Measurements from ENCODE around the gene MARCO. TPM values are rescaled to one million over a fixed set of nuclear protein-coding genes. Genes with fewer than 3 reads are reported as not detected.
"Not testable (repeated sequence)": the region's sequence is repeated elsewhere in the genome, so short reads cannot be mapped to it uniquely, and the experiment has no call there.

The MARCO gene
- total RNA-seq, 1 donor from 2014 or later, result not detected

DNA sequence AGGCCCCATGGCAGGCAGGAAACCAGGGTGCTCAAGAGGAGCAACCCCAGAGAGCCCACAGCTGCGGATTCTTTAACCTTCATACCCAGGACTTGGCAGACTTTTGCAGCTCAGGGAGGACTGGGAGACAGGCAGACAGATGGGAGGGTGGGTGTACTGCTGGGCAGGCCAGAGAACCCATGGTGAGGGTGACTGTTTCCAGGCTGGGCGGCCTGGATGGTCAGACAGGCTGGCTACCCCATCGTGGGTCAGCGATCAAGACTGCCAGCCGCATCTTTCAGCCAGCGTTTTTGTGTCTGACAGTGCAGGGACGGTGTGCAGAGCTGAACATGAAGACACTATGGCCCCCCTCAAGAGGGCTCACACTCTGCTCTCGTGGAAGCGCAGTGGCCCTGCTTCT is 82.2 kb downstream of the MARCO start:
- H3K4me1 Mint-ChIP-seq (ENCODE audit: low read depth), result no peaks in the 10 kb centered on the region
- H3K27me3 Mint-ChIP-seq (ENCODE audit: low read depth), result no peaks in the 10 kb centered on the region
- intact Hi-C loops (cut with micrococcal nuclease), result no loop called here
- H3K4me3 Mint-ChIP-seq (ENCODE audit: low read depth), result no peak overlapping the region
- no peaks in the 10 kb centered on the region for H3K9me3 Mint-ChIP-seq
- no peaks in the 10 kb centered on the region for H3K36me3 Mint-ChIP-seq (ENCODE audit: low read depth)
- DNase-seq (ENCODE audit: low spot score), result no peak
- H3K27ac Mint-ChIP-seq, result no peak overlapping the region

DNA sequence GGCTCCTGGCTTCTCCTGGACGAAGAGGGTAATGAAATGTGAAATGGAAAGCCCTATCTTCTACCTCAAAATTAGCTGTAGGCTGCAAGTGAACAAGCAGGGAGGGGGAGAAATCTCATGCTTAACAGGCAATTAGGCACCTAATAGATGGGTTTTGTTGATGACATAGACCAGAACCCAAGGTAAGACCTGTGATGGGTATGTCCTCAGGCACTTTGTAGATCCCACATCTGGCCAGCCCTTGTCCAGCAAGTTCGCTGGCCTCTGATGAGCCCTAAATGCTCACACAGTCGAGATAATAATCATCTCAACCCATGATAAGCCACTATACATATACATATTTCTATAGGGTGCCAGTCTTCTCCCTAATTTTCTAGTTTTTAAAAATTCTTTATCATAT is 82.6 kb downstream of the MARCO start:
- Mint-ChIP-seq H3K36me3 (ENCODE audit: low read depth) (no peaks in the 10 kb centered on the region), H3K9me3 (no peaks in the 10 kb centered on the region), H3K27me3 (ENCODE audit: low read depth) (no peaks in the 10 kb centered on the region), H3K4me1 (ENCODE audit: low read depth) (no peaks in the 10 kb centered on the region), H3K27ac (no peak overlapping the region), H3K4me3 (ENCODE audit: low read depth) (no peak overlapping the region)
- DNase-seq (ENCODE audit: low spot score), result no peak
- intact Hi-C loops (cut with micrococcal nuclease), result no loop called here

DNA sequence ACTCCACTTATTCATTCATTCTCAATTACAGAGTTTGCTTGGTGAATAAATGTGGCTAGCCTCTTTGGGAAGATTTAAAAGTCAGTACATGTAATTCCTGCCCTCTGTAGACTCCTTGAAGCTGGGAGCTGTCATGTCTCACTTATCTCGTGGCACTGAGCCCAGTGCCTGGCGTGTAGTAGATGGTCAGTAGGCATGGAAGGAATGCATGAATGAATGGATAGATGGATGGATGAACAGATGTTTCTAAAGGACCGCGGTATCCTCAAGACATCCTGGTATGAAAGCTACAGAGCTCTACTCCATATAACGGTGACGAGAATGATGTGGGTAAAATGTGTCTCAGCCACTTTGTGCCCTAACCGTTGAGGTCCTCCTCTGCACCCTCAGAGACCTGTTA is 83.0 kb downstream of the MARCO start:
- H3K9me3 Mint-ChIP-seq, result no peaks in the 10 kb centered on the region
- H3K27me3 Mint-ChIP-seq (ENCODE audit: low read depth), result no peaks in the 10 kb centered on the region
- H3K4me1 Mint-ChIP-seq (ENCODE audit: low read depth), result no peaks in the 10 kb centered on the region
- no peaks in the 10 kb centered on the region for H3K36me3 Mint-ChIP-seq (ENCODE audit: low read depth)
- intact Hi-C loops (cut with micrococcal nuclease), result no loop called here
- no peak for DNase-seq (ENCODE audit: low spot score)
- H3K4me3 Mint-ChIP-seq (ENCODE audit: low read depth), result no peak overlapping the region
- H3K27ac Mint-ChIP-seq, result no peak overlapping the region

DNA sequence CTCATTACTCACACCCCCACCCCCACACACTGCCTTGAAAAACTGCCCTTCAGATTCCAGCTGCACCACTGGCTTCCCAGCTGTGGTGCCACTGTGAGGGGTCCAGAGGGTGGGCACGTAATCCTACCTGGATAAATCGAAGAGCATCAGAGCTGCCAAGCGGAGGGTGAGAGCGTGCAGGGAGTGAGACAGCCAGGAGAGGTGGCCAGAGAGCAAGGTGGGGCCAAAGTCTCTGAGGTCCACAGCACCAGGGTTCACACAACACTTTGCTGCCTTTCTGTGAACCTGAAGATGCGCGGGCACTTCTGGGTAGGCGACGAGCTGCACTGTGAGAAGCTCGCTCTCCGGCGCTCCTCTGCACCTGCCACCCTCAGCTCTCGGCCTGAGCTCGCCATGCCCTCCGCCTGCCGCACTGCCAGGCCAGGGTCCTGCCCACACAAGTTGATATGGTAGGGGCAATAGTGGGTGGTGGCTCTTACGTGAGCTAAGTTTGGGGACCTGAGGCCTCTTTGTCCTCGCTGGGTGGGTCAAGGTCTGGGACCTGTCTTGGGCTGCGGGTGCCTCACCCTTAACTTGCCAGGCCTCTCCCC is 83.9 kb downstream of the MARCO start:
- Mint-ChIP-seq H3K36me3 (ENCODE audit: low read depth) (no peaks in the 10 kb centered on the region), H3K4me1 (ENCODE audit: low read depth) (no peaks in the 10 kb centered on the region), H3K9me3 (no peaks in the 10 kb centered on the region), H3K4me3 (ENCODE audit: low read depth) (no peak overlapping the region), H3K27ac (no peak overlapping the region), H3K27me3 (ENCODE audit: low read depth) (no peaks in the 10 kb centered on the region)
- intact Hi-C loops (cut with micrococcal nuclease), result no loop called here
- no peak for DNase-seq (ENCODE audit: low spot score)

DNA sequence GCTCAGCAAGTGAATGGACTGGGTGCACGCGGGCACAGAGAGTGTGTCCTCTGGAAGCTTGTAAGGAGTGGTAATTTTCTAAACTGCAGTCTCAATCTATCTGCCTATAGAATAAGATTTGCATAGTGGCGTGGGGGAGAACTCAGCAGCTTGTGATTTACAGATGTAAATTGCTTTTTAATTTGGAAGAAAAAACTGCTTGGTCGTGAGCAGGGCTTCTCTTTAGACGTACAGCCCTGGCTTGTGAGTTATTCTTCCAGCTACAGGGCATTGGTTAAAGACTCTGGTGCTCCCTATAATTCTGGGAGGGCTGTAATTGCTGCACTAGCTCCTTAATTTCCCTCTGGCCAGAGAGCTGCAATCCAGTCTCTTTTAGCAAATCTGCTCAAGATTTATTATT is 84.9 kb downstream of the MARCO start:
- intact Hi-C loops (cut with micrococcal nuclease), result no loop called here
- Mint-ChIP-seq H3K27me3 (ENCODE audit: low read depth) (no peaks in the 10 kb centered on the region), H3K4me1 (ENCODE audit: low read depth) (no peaks in the 10 kb centered on the region), H3K4me3 (ENCODE audit: low read depth) (no peak overlapping the region), H3K9me3 (no peaks in the 10 kb centered on the region), H3K36me3 (ENCODE audit: low read depth) (no peaks in the 10 kb centered on the region), H3K27ac (no peak overlapping the region)
- DNase-seq (ENCODE audit: low spot score), result no peak

DNA sequence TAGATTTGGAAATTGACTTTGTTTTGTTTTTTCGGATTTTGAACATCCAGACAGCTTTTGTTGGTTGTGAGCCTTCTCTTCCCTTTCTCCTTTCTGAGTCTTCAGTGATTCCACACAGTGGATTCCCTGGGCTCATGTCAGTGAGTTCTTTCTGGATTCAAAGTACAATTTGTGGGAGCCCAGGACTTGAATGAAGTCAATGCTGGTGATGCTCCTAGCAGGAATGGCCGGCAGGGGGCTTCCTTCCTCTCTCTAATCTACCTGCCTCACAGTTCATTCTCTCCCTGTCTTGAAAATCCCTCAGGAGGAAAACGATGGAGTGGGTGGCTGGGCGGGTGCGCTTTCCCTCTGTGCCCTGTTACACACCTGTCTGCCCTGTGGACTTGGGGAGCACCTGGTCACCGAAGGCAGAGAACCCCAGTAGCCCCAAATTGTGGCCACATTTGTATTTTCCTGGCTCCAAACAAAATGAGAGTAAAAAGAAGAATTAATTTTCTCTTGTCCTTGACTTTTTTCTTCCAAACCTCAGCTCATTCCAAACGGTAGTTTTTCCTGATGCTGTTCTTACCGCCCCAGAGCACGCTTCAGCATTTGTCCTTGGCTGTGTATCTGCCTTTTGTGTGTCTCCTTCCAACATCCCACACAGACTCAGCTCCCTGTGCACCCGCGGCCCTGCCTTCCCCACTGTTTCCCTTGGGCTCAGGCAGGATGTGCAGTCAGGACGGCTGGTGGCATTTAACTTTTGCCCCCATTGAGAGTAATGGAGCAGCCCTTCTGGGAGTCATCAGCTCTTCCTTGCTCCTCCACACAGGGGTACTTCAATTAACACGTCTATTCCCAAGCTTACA is 86.6 kb downstream of the MARCO start:
- Mint-ChIP-seq H3K36me3 (ENCODE audit: low read depth) (no peaks in the 10 kb centered on the region), H3K4me3 (ENCODE audit: low read depth) (no peak overlapping the region), H3K27ac (no peak overlapping the region), H3K9me3 (no peaks in the 10 kb centered on the region), H3K27me3 (ENCODE audit: low read depth) (no peaks in the 10 kb centered on the region), H3K4me1 (ENCODE audit: low read depth) (no peaks in the 10 kb centered on the region)
- DNase-seq (ENCODE audit: low spot score), result no peak
- intact Hi-C loops (cut with micrococcal nuclease), result no loop called here

DNA sequence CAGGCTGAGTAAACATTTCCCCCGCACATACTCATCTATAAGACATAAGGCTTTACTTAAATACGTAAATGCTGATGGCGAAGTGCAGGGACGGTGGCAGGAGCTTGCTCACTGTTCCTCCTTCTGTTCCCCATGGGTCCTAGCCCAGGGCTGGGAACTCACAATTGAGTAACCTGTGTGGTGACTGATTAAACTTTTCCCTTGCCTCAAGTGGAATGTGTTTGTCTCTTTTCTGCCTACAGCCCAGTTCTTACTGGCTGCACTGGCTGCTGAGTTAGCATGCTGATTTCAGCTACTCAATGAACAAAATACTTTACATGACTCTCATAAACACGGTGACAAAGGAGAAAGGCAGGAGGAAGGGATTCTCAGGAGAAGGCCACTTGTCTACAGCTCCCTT is 87.3 kb downstream of the MARCO start:
- Mint-ChIP-seq H3K27ac (no peak overlapping the region), H3K4me3 (ENCODE audit: low read depth) (no peak overlapping the region), H3K9me3 (no peaks in the 10 kb centered on the region), H3K4me1 (ENCODE audit: low read depth) (no peaks in the 10 kb centered on the region), H3K36me3 (ENCODE audit: low read depth) (no peaks in the 10 kb centered on the region), H3K27me3 (ENCODE audit: low read depth) (no peaks in the 10 kb centered on the region)
- intact Hi-C loops (cut with micrococcal nuclease), result no loop called here
- no peak for DNase-seq (ENCODE audit: low spot score)

DNA sequence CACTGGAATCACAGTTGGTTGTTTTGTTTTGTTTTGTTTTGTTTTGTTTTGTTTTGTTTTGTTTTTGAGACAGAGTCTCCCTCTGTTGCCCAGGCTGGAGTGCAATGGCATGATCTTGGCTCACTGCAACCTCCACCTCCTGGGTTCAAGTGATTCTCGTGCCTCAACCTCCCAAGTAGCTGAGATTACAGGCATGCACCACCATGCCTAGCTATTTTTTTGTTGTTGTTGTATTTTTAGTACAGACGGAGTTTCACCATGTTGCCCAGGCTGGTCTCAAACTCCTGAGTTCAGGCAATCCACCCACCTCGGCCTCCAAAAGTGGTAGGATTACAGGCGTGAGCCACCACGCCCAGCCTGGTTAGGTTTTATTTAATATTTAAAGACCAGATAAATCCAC is 95.9 kb downstream of the MARCO start:
- H3K27ac Mint-ChIP-seq; H3K4me3 Mint-ChIP-seq (ENCODE audit: low read depth); H3K9me3 Mint-ChIP-seq: not testable (repeated sequence)

DNA sequence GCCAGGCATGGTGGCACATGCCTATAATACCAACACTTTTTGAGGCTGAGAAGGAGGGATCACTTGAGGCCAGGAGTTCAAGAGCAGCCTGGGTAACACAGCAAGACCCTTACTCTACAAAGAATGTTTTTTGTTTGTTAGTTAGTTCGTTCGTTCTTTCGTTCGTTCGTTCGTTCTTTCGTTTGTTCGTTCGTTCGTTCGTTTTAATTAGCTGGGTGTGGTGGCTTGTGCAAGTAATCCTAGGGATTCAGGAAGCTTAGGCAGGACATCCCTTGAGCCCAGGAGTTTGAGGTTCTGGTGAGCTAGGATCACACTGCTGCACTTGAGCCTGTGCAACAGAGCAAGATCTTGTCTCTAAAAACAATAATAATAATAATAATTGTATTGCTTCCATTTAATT is 98.7 kb downstream of the MARCO start:
- Mint-ChIP-seq H3K4me3 (ENCODE audit: low read depth) (no peak overlapping the region), H3K27ac (no peak overlapping the region), H3K4me1 (ENCODE audit: low read depth) (no peaks in the 10 kb centered on the region), H3K9me3 (no peaks in the 10 kb centered on the region), H3K27me3 (ENCODE audit: low read depth) (no peaks in the 10 kb centered on the region), H3K36me3 (ENCODE audit: low read depth) (no peaks in the 10 kb centered on the region)
- no peak for DNase-seq (ENCODE audit: low spot score)
- intact Hi-C loops (cut with micrococcal nuclease), result no loop called here

More for the DNA sequence above, 95.9 kb downstream of the MARCO start:
- intact Hi-C loops (cut with micrococcal nuclease); DNase-seq (ENCODE audit: low spot score); H3K27me3 Mint-ChIP-seq (ENCODE audit: low read depth); H3K4me1 Mint-ChIP-seq (ENCODE audit: low read depth); H3K36me3 Mint-ChIP-seq (ENCODE audit: low read depth): not testable (repeated sequence)

Other genes with a start within 250 kb of the MARCO start
- not detected in 2 replicates for gene EN1, start 94.5 kb upstream of the MARCO start, total RNA-seq
- gene C1QL2, start 216.6 kb downstream of the MARCO start, total RNA-seq, result not detected in 2 replicates